Measurements from ENCODE around the gene EFHC1.

- TF ChIP-seq SIN3A (IDR thresholded peaks at IDR 0.05; ENCODE audit: borderline replicate concordance, insufficient read depth, low read length) (no peak), TAF1 (IDR thresholded peaks at IDR 0.05; ENCODE audit: borderline replicate concordance, insufficient read depth, low read length) (no peak), POLR2AphosphoS5 (IDR thresholded peaks at IDR 0.05; ENCODE audit: low read depth, low read length) (no peak)
These were observed 74.3 kb downstream of the EFHC1 start for GRCh38 chr6:52494298-52495072.
